SK-N-SH treated with all-trans-retinoic acid at 6 μM for 48 hours (cell line): ENCODE data around the gene RPL7L1.

Source experiments
- ATAC-seq: fragments of 200-7000 bp; cut with Tn5 transposase; 3 replicates; pipeline ENCODE4 v1.9.1; 2020; ENCODE audit warnings: mild to moderate bottlenecking, moderate library complexity
- ARNTL ChIP-seq: fragments of 450-650 bp; formaldehyde crosslinking; IDR thresholded peaks from 2 replicates; pipeline ENCODE4 v1.5.0; 2020; ENCODE audit warnings: low read depth, mild to moderate bottlenecking, moderate library complexity, borderline replicate concordance
- BACH2 ChIP-seq: fragments of 250-450 bp; sonication (Bioruptor Pico); IDR thresholded peaks from 2 replicates; pipeline ENCODE4 v1.9.0; 2021; ENCODE audit warnings: mild to moderate bottlenecking, borderline replicate concordance
- CSDC2 ChIP-seq: fragments of 250-450 bp; sonication (Bioruptor Pico); IDR thresholded peaks from 2 replicates; pipeline ENCODE4 v1.5.0; 2020; ENCODE audit warnings: mild to moderate bottlenecking, moderate library complexity
- CSRNP3 ChIP-seq: fragments of 250-450 bp; sonication (Bioruptor Pico); IDR thresholded peaks from 2 replicates; pipeline ENCODE4 v1.5.1; 2021; ENCODE audit warnings: mild to moderate bottlenecking, moderate library complexity
- ESRRG ChIP-seq: fragments of 250-450 bp; sonication (Bioruptor Pico); IDR thresholded peaks from 2 replicates; pipeline ENCODE4 v1.6.1; 2021; ENCODE audit warnings: mild to moderate bottlenecking
- GLIS3 ChIP-seq: fragments of 250-450 bp; sonication (Bioruptor Pico); IDR thresholded peaks from 2 replicates; pipeline ENCODE4 v1.5.0; 2020; ENCODE audit warnings: mild to moderate bottlenecking, moderate library complexity
- ISL1 ChIP-seq: fragments of 250-450 bp; sonication (Bioruptor Pico); IDR thresholded peaks from 2 replicates; pipeline ENCODE4 v2.1.2; 2022; ENCODE audit warnings: mild to moderate bottlenecking, moderate library complexity
- OSR1 ChIP-seq: fragments of 250-450 bp; sonication (Bioruptor Pico); IDR thresholded peaks from 2 replicates; pipeline ENCODE4 v1.8.0; 2022; ENCODE audit warnings: moderate library complexity, mild to moderate bottlenecking, inconsistent platforms
- PPARA ChIP-seq: fragments of 250-450 bp; sonication (Bioruptor Pico); IDR thresholded peaks from 2 replicates; pipeline ENCODE4 v1.5.0; 2020; ENCODE audit warnings: mild to moderate bottlenecking, borderline replicate concordance
- RARB ChIP-seq: fragments of 250-450 bp; sonication (Bioruptor Pico); IDR thresholded peaks from 2 replicates; pipeline ENCODE4 v1.8.0; 2021; ENCODE audit warnings: mild to moderate bottlenecking, moderate library complexity
- SNAI2 ChIP-seq: fragments of 250-450 bp; sonication (Bioruptor Pico); IDR thresholded peaks from 2 replicates; pipeline ENCODE4 v1.5.0; 2020; ENCODE audit warnings: mild to moderate bottlenecking, moderate library complexity
- TCF4 ChIP-seq: fragments of 250-450 bp; sonication (Bioruptor Pico); IDR thresholded peaks from 2 replicates; pipeline ENCODE4 v1.8.0; 2021; ENCODE audit warnings: mild to moderate bottlenecking, moderate library complexity, borderline replicate concordance
- TOX ChIP-seq: fragments of 250-450 bp; sonication (Bioruptor Pico); IDR thresholded peaks from 2 replicates; pipeline ENCODE4 v1.8.0; 2021; ENCODE audit warnings: mild to moderate bottlenecking, moderate library complexity, borderline replicate concordance
- TSHZ2 ChIP-seq: fragments of 250-450 bp; sonication (Bioruptor Pico); IDR thresholded peaks from 2 replicates; pipeline ENCODE4 v1.5.0; 2020; ENCODE audit warnings: mild to moderate bottlenecking, moderate library complexity
- ZC3H10 ChIP-seq: fragments of 250-450 bp; sonication (Bioruptor Pico); IDR thresholded peaks from 2 replicates; pipeline ENCODE4 v1.5.1; 2021; ENCODE audit warnings: mild to moderate bottlenecking, moderate library complexity
- ZNF565 ChIP-seq: fragments of 450-650 bp; formaldehyde crosslinking; conservative IDR thresholded peaks from 2 replicates; pipeline ENCODE4 v1.5.0; 2020; ENCODE audit warnings: low read depth, mild to moderate bottlenecking, moderate library complexity
- ZNF70 ChIP-seq: fragments of 450-650 bp; formaldehyde crosslinking; IDR thresholded peaks from 2 replicates; pipeline ENCODE4 v1.5.0; 2020; ENCODE audit warnings: mild to moderate bottlenecking, moderate library complexity
- TF ChIP-seq, protein P1 (sequence below): fragments of 250-450 bp; sonication (Bioruptor Pico); IDR thresholded peaks from 2 replicates; pipeline ENCODE4 v1.5.1; 2020; ENCODE audit warnings: low read depth, mild to moderate bottlenecking, moderate library complexity
- TF ChIP-seq, protein P2 (sequence below): fragments of 250-450 bp; sonication (Bioruptor Pico); IDR thresholded peaks from 2 replicates; pipeline ENCODE4 v1.8.0; 2021; ENCODE audit warnings: low read depth, mild to moderate bottlenecking, moderate library complexity, borderline replicate concordance
- TF ChIP-seq, protein P3 (sequence below): fragments of 250-450 bp; sonication (Bioruptor Pico); IDR thresholded peaks from 2 replicates; pipeline ENCODE4 v1.8.0; 2020; ENCODE audit warnings: mild to moderate bottlenecking, moderate library complexity, borderline replicate concordance

The RPL7L1 gene

DNA sequence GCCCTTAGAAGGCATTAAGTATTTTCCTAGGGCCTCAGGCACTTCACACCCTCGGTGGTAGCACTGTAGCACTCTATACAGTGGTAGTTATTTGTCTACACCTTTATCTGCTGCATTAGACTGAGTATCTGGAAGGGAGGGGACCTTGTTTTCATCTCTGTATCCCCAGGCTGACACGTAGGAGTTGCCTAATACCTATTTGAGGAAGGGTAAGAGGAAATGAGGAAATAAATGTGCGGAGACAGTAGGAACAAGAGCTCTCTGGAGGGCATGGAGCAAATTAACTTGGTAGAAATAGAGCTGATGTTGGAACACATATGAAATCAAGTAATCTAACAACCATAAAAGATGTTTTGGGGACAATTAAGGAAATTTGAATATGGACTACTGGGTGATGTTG, 53.8 kb downstream of the RPL7L1 start:
- TF ChIP-seq TSHZ2 (CRISPR knock-in tag) (no peak), GLIS3 (CRISPR knock-in tag) (no peak), ZNF565 (CRISPR knock-in tag) (no peak), CSRNP3 (CRISPR knock-in tag) (no peak), ISL1 (CRISPR knock-in tag) (no peak), TCF4 (CRISPR knock-in tag) (no peak), OSR1 (CRISPR knock-in tag) (no peak), ARNTL (CRISPR knock-in tag) (no peak), TOX (CRISPR knock-in tag) (no peak), SNAI2 (no peak), PPARA (CRISPR knock-in tag) (no peak), RARB (CRISPR knock-in tag) (no peak), BACH2 (CRISPR knock-in tag) (no peak), ESRRG (CRISPR knock-in tag) (no peak), CSDC2 (CRISPR knock-in tag) (no peak), ZNF70 (CRISPR knock-in tag) (no peak)
- TF ChIP-seq, protein P1, sequence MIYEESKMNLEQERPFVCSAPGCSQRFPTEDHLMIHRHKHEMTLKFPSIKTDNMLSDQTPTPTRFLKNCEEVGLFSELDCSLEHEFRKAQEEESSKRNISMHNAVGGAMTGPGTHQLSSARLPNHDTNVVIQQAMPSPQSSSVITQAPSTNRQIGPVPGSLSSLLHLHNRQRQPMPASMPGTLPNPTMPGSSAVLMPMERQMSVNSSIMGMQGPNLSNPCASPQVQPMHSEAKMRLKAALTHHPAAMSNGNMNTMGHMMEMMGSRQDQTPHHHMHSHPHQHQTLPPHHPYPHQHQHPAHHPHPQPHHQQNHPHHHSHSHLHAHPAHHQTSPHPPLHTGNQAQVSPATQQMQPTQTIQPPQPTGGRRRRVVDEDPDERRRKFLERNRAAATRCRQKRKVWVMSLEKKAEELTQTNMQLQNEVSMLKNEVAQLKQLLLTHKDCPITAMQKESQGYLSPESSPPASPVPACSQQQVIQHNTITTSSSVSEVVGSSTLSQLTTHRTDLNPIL (CRISPR knock-in tag) = no peak
- TF ChIP-seq, protein P2, sequence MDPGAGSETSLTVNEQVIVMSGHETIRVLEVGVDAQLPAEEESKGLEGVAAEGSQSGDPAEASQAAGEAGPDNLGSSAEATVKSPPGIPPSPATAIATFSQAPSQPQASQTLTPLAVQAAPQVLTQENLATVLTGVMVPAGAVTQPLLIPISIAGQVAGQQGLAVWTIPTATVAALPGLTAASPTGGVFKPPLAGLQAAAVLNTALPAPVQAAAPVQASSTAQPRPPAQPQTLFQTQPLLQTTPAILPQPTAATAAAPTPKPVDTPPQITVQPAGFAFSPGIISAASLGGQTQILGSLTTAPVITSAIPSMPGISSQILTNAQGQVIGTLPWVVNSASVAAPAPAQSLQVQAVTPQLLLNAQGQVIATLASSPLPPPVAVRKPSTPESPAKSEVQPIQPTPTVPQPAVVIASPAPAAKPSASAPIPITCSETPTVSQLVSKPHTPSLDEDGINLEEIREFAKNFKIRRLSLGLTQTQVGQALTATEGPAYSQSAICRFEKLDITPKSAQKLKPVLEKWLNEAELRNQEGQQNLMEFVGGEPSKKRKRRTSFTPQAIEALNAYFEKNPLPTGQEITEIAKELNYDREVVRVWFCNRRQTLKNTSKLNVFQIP (CRISPR knock-in tag) = no peak
- no peak for ATAC-seq

DNA sequence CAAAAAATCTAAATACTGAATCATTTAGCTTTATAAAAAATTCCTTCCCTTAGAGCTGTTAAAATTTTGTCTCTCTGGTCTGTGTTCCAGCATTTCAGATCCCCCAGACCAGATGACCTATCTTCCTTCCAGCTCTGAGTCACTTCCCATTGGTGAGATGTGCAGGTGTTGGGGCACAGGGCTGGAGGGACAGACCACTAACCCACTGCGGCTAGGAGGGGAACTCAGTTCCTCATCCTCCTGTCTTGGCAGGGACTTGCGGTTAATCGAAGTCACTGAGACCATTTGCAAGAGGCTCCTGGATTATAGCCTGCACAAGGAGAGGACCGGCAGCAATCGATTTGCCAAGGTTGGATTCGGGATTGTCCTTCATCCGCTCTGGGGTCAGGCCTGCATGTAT, 55.9 kb downstream of the RPL7L1 start:
- TF ChIP-seq ESRRG (CRISPR knock-in tag) = no peak
- no peak for TF ChIP-seq PPARA (CRISPR knock-in tag)
- TF ChIP-seq, protein P2 (CRISPR knock-in tag) = no peak
- TF ChIP-seq RARB (CRISPR knock-in tag) = no peak
- no peak for TF ChIP-seq SNAI2
- TF ChIP-seq ISL1 (CRISPR knock-in tag) = no peak
- TF ChIP-seq BACH2 (CRISPR knock-in tag) = no peak
- TF ChIP-seq TCF4 (CRISPR knock-in tag) = no peak
- no peak for TF ChIP-seq ARNTL (CRISPR knock-in tag)
- TF ChIP-seq, protein P3, sequence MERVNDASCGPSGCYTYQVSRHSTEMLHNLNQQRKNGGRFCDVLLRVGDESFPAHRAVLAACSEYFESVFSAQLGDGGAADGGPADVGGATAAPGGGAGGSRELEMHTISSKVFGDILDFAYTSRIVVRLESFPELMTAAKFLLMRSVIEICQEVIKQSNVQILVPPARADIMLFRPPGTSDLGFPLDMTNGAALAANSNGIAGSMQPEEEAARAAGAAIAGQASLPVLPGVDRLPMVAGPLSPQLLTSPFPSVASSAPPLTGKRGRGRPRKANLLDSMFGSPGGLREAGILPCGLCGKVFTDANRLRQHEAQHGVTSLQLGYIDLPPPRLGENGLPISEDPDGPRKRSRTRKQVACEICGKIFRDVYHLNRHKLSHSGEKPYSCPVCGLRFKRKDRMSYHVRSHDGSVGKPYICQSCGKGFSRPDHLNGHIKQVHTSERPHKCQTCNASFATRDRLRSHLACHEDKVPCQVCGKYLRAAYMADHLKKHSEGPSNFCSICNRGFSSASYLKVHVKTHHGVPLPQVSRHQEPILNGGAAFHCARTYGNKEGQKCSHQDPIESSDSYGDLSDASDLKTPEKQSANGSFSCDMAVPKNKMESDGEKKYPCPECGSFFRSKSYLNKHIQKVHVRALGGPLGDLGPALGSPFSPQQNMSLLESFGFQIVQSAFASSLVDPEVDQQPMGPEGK (CRISPR knock-in tag) = no peak
- no peak for TF ChIP-seq ZNF565 (CRISPR knock-in tag)
- TF ChIP-seq TSHZ2 (CRISPR knock-in tag) = no peak
- no peak for TF ChIP-seq GLIS3 (CRISPR knock-in tag)
- TF ChIP-seq TOX (CRISPR knock-in tag) = no peak
- TF ChIP-seq CSRNP3 (CRISPR knock-in tag) = no peak
- no peak for TF ChIP-seq ZC3H10 (CRISPR knock-in tag)
- no peak for TF ChIP-seq OSR1 (CRISPR knock-in tag)
- no peak for ATAC-seq
